Nucleus accumbens (tissue), 56 donors: ENCODE results near the gene MVB12A.

Experiments used
- DNase-seq, 56 donors: peaks; one replicate each; lab custom pipeline; 2025; lab: John Stamatoyannopoulos, UW

MVB12A gene

GRCh38 chr19:17404015-17404414 is 15.8 kb upstream of the MVB12A start:
- DNase-seq: no peak

GRCh38 chr19:17404621-17405249 is 15.1 kb upstream of the MVB12A start:
- DNase-seq: no peak

DNA sequence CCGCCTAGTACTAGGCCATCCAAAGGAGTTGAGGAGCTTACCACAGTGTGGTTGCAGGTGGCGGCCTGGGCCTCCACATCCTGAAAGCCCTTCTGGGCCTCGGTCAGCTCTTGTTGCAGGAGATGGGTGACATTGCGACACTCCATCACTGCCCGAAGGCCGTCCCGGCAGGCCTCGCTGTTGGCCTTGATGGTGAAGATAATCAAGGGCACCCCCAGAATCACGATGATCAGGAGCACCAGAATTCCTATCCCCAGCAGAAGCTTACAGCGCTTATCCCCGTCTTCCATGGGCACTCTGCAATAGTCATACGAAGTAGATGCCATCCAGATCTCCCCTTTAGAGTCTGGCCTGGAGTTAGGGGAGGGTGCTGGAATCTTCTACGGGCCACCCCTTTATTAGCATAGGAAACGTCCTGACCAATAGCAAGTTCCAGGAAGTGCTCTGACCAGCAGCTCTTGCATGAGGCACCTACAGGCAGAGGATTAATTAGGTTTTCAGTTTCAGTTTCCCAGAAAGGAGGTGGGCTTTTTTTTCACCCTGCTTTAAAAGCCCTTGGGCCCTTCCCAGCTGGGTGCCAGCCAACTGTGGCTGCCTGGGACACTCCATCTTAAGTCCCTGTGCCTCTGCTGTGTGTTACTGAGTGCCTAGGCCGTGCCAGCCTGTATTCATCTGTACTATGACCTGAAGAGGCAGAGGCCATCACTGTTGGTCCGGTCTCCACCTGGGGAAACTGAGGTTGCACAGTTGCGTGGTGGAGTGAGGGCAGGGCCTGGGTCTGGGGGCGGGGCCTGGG is 14.4 kb upstream of the MVB12A start, which contains the start of gene BST2:
Gene BST2 (minus strand): TSS at position 381 of the 796 bp plus-strand sequence. CDS start 55 bp downstream, at position 326.
- peak in 24 of 56 donors; percentile 1 to 59 (median 18) for DNase-seq

GRCh38 chr19:17406046-17406886 is 13.6 kb upstream of the MVB12A start:
- peak in 5 of 56 donors; percentile 3 to 24 (median 5) for DNase-seq

DNA sequence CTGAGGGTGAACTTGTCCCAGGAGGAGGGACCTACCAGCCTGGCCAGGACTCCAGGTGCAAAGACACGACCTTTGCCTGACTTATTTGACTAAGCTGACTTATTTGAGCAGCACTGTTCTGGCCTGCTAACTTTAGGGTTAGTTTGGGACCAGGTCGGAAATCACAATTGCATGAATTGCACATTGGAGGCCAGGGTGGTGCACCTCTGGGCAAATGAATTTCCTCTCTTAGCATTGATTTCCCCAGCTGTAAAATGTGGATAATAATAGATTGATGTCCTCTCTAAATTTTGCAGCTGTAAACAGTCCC is 13.0 kb upstream of the MVB12A start:
- DNase-seq: no peak

- DNase-seq: no peak
Observed at GRCh38 chr19:17409990-17410389, 9.9 kb upstream of the MVB12A start.

DNA sequence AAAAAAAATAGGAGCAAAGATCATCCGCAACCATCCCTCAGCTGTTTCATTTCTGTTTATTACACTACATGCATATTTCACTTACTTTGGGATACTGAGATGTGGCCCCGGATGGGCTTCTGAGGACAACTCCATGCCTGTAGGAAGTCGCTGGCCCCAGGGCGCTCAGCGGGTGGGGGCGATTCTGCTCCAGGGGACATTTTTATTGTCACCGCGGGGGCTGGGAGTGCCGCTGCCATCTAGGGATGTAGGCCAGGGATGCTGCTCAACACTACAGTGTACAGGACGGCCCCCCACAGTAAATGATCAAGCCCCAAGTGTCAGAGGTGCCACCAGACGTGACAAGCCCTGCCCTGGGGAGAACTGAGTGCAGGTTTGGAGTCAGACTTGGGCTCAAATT is 8.0 kb upstream of the MVB12A start:
- DNase-seq: no peak

DNA sequence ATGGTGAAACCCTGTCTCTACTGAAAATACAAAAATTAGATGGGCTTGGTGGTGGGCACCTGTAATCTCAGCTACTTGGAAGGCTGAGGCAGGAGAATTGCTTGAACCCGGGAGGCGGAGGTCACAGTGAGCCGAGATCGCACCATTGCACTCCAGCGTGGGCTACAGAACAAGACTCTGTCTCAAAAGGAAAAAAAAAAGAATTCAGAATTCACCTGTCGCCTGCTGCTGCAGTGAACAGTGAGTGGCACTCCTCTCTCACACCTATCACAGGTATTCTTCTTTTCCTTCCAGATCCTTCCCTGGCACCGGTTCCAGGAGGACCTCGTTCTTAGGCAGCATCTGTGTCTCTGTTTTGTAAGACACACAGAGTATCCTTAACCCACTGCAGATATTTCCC is 5.8 kb upstream of the MVB12A start:
- no peak for DNase-seq

DNA sequence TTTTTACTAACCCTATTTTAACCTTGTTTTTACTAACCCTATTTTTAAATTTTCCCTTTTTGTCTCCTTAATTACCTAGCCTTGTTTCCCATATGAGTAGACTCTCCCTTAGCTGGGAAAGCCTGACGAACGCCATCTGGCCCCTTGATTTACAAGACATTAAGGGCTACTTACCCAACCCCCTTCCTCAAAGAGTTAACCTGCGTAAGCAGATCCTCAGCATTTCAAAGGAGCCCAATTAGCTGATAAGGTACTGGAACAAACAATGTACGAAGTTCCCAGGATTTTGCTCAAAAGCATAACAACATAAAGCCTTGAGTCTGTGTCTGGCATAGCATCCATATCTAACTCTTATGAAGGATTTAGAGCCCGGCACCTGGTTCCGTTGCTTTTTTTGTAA is 4.7 kb upstream of the MVB12A start:
- no peak for DNase-seq

DNA sequence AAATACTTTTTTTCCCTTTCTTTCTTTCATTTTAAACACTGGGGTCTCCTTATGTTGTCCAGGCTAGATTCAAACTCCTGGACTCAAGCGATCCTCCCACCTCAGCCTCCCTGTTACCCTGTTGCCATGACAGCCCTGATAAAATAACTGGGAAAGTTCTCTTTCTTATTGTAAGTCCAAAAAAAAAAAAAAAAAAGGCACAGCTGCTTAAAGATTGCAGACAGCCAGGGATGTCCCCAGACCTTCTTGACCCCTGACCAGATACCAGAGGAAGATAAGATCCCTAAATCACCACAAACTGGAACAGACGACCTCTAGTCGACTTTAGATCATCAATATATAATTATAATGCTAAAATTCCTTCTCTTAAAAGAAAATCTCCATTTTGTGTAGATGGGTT is 1.1 kb upstream of the MVB12A start:
- no peak for DNase-seq

- no peak for DNase-seq
Observed at GRCh38 chr19:17419154-17419620, 660 bp upstream of the MVB12A start.

- peak in 8 of 56 donors; percentile 1 to 41 (median 21) for DNase-seq
Observed at GRCh38 chr19:17420475-17420924, 653 bp downstream of the MVB12A start.

DNA sequence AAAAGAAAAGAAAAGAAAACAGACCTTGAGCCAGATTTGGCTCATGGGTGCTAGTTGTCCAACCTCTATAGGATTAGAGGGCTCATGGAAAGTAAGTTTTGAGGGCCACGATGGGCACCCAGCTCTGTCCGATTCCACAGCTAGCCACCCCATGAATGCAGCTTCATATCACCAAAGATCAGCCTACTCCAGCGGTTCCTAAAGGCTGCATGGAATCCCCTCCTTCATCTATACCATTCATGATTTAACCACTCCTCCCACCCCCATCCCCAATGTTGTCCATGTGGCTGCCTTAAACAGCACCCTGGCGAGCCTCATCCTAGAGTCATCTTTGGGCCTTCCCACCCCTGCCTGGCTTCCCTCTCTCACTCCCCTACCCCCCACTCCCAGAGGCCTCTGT is 2.1 kb downstream of the MVB12A start:
- DNase-seq: no peak

GRCh38 chr19:17423429-17424208 is 3.8 kb downstream of the MVB12A start:
- DNase-seq: no peak

GRCh38 chr19:17424743-17425365 is 5.0 kb downstream of the MVB12A start:
- peak in 23 of 56 donors; percentile 2 to 57 (median 16) for DNase-seq

GRCh38 chr19:17429641-17430113 is 9.8 kb downstream of the MVB12A start:
- DNase-seq: no peak

- DNase-seq: no peak
Observed at GRCh38 chr19:17431417-17431816, 11.6 kb downstream of the MVB12A start.

DNA sequence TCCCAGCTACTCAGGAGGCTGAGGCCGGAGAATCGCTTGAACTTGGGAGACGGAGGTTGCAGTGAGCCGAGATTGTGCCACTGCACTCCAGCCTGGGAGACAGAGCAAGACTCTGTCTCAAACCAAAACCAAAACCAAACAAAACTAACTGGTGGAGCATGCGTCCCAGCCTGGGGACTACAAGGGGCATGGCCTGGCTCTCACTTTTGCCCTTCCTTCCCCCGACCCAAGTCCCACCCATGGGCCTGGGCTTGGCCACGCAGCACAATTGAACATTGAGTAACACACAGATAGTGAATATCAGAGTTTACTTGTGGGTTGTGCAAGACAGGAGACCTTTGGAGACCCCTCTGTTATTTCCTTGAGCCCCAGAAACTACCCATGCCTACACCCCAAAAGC is 15.4 kb downstream of the MVB12A start:
- DNase-seq: no peak

- no peak for DNase-seq
Observed at GRCh38 chr19:17436094-17436873, 16.4 kb downstream of the MVB12A start.
